ENCODE data around the gene FIGNL2. TPM values are rescaled to one million over a fixed set of nuclear protein-coding genes. Genes with fewer than 3 reads are reported as not detected.
"Not testable (repeated sequence)": the region's sequence is repeated elsewhere in the genome, so short reads cannot be mapped to it uniquely, and the experiment has no call there.

The FIGNL2 gene
- total RNA-seq, 1 experiment from 2014 or later = 0.27 TPM

GRCh38 chr12:51831817-51832216 is 16.7 kb downstream of the FIGNL2 start:
- H3K79me2 ChIP-seq (ENCODE audit: insufficient read depth, low read length); ATAC-seq; H3K36me3 ChIP-seq (ENCODE audit: control insufficient read depth in 1 of 2, insufficient read depth in 2 of 2, low read length in 2 of 2); POLR2A ChIA-PET; H3K9me3 ChIP-seq (ENCODE audit: control insufficient read depth in 1 of 2, insufficient read depth in 1 of 2, low read depth in 1 of 2, low read length in 2 of 2); intact Hi-C loops (cut with micrococcal nuclease); H3K9me2 ChIP-seq (ENCODE audit: insufficient read depth); H3K9ac ChIP-seq (ENCODE audit: low read length); H3K4me2 ChIP-seq (ENCODE audit: low read length); H2AFZ ChIP-seq (ENCODE audit: low read depth, low read length, poor library complexity, severe bottlenecking); BruUV-seq (replicated peaks); DNase-seq (ENCODE audit: low read depth, low spot score); H3K4me3 ChIP-seq (replicated peaks in 1 of 2; ENCODE audit: low read depth in 1 of 2, low read length in 2 of 2); H4K20me1 ChIP-seq (ENCODE audit: insufficient read depth); H3K27ac ChIP-seq (ENCODE audit: low read depth, low read length): not testable (repeated sequence)
- peaks cover 8 to 24% of the 10 kb centered on the region in 2 experiments for H3K4me1 ChIP-seq (ENCODE audit: control insufficient read depth in 1 of 2, insufficient read depth in 2 of 2, low read length in 2 of 2)
- CTCF ChIA-PET = interaction anchor here (1.1 to 1.2 kb wide), 2 partner anchors 8 to 11 kb away, joined by 4 read pairs; no protein-coding TSS in a partner anchor
- peaks cover 24% of the 10 kb centered on the region; the same call in 1 of the 2 replicates for H3K27me3 ChIP-seq (ENCODE audit: insufficient read depth, low read length)
- RAD21 ChIA-PET (ENCODE audit: low non-redundant PET in 1 of 2, low total read pairs in 2 of 2, uncharacterized antibody in 2 of 2, unreplicated experiment in 2 of 2) = interaction anchor here in 1 of 2 experiments (1.5 kb wide), 1 partner anchor 43 kb away, joined by 3 read pairs; no protein-coding TSS in a partner anchor

- no peak for ATAC-seq
- H3K9me3 ChIP-seq (ENCODE audit: control insufficient read depth in 1 of 2, insufficient read depth in 1 of 2, low read depth in 1 of 2, low read length in 2 of 2) = no peaks in the 10 kb centered on the region
- ChIA-PET CTCF (no interaction called here), RAD21 (ENCODE audit: low non-redundant PET in 1 of 2, low total read pairs in 2 of 2, uncharacterized antibody in 2 of 2, unreplicated experiment in 2 of 2) (no interaction called here), POLR2A (no interaction called here)
- no peak for DNase-seq (ENCODE audit: low read depth, low spot score)
- TF ChIP-seq FOSL1 (IDR thresholded peaks at IDR 0.05; ENCODE audit: low read depth) = no peak
- H3K27ac ChIP-seq (ENCODE audit: low read depth, low read length) = no peak overlapping the region
- no TSS peak for BruUV-seq (replicated peaks)
- no peak overlapping the region for H3K4me2 ChIP-seq (ENCODE audit: low read length)
- peaks cover 24% of the 10 kb centered on the region; the same call in 1 of the 2 replicates for H3K27me3 ChIP-seq (ENCODE audit: insufficient read depth, low read length)
- no peak overlapping the region for H2AFZ ChIP-seq (ENCODE audit: low read depth, low read length, poor library complexity, severe bottlenecking)
- H3K9me2 ChIP-seq (ENCODE audit: insufficient read depth) = no peaks in the 10 kb centered on the region
- H3K36me3 ChIP-seq (ENCODE audit: control insufficient read depth in 1 of 2, insufficient read depth in 2 of 2, low read length in 2 of 2) = no peaks in the 10 kb centered on the region
- H3K79me2 ChIP-seq (ENCODE audit: insufficient read depth, low read length) = no peaks in the 10 kb centered on the region
- no peaks in the 10 kb centered on the region for H4K20me1 ChIP-seq (ENCODE audit: insufficient read depth)
- H3K4me3 ChIP-seq (replicated peaks in 1 of 2; ENCODE audit: low read depth in 1 of 2, low read length in 2 of 2) = no peak overlapping the region
- intact Hi-C loops (cut with micrococcal nuclease) = loop anchor here (5.0 kb wide), 2 partner anchors 48 to 148 kb away; no protein-coding TSS in a partner anchor
- H3K9ac ChIP-seq (ENCODE audit: low read length) = no peak overlapping the region
- H3K4me1 ChIP-seq (ENCODE audit: control insufficient read depth in 1 of 2, insufficient read depth in 2 of 2, low read length in 2 of 2) = peaks cover 8 to 15% of the 10 kb centered on the region in 2 experiments
These were observed 18.9 kb downstream of the FIGNL2 start for GRCh38 chr12:51829641-51830040.

GRCh38 chr12:51829011-51829481 is 19.5 kb downstream of the FIGNL2 start:
- Histone ChIP-seq H3K36me3 (ENCODE audit: control insufficient read depth in 1 of 2, insufficient read depth in 2 of 2, low read length in 2 of 2) (no peaks in the 10 kb centered on the region), H3K4me1 (ENCODE audit: control insufficient read depth in 1 of 2, insufficient read depth in 2 of 2, low read length in 2 of 2) (peaks cover 8 to 15% of the 10 kb centered on the region in 2 experiments), H3K9me2 (ENCODE audit: insufficient read depth) (no peaks in the 10 kb centered on the region), H2AFZ (ENCODE audit: low read depth, low read length, poor library complexity, severe bottlenecking) (no peak overlapping the region), H3K4me3 (replicated peaks in 1 of 2; ENCODE audit: low read depth in 1 of 2, low read length in 2 of 2) (no peak overlapping the region), H3K79me2 (ENCODE audit: insufficient read depth, low read length) (no peaks in the 10 kb centered on the region), H3K9ac (ENCODE audit: low read length) (no peak overlapping the region), H4K20me1 (ENCODE audit: insufficient read depth) (no peaks in the 10 kb centered on the region), H3K4me2 (ENCODE audit: low read length) (no peak overlapping the region), H3K9me3 (ENCODE audit: control insufficient read depth in 1 of 2, insufficient read depth in 1 of 2, low read depth in 1 of 2, low read length in 2 of 2) (no peaks in the 10 kb centered on the region), H3K27me3 (ENCODE audit: insufficient read depth, low read length) (peaks cover 24% of the 10 kb centered on the region; the same call in 1 of the 2 replicates), H3K27ac (ENCODE audit: low read depth, low read length) (no peak overlapping the region)
- no TSS peak for BruUV-seq (replicated peaks)
- no peak for DNase-seq (ENCODE audit: low read depth, low spot score)
- POLR2A ChIA-PET = no interaction called here
- RAD21 ChIA-PET (ENCODE audit: low non-redundant PET in 1 of 2, low total read pairs in 2 of 2, uncharacterized antibody in 2 of 2, unreplicated experiment in 2 of 2) = no interaction called here
- intact Hi-C loops (cut with micrococcal nuclease) = loop anchor here (5.0 kb wide), 2 partner anchors 48 to 148 kb away; no protein-coding TSS in a partner anchor
- CTCF ChIA-PET = interaction anchor here (1.1 kb wide), 1 partner anchor 46 kb away, joined by 3 read pairs; no protein-coding TSS in a partner anchor
- ATAC-seq = no peak
- TF ChIP-seq SIN3A (IDR thresholded peaks at IDR 0.05; ENCODE audit: low read depth) (no peak), ATF3 (IDR thresholded peaks at IDR 0.05) (no peak), SP1 (IDR thresholded peaks at IDR 0.05; ENCODE audit: low read depth) (no peak), ELF1 (IDR thresholded peaks at IDR 0.05; ENCODE audit: borderline replicate concordance, low read depth) (no peak), MAX (IDR thresholded peaks at IDR 0.05) (no peak), POLR2AphosphoS5 (IDR thresholded peaks at IDR 0.05; ENCODE audit: low read depth, low read length) (no peak), TCF7L2 (IDR thresholded peaks at IDR 0.05; ENCODE audit: borderline replicate concordance, extremely low read depth, insufficient read depth, insufficient read length) (no peak), CBX3 (IDR thresholded peaks at IDR 0.05; ENCODE audit: low read depth) (no peak), CTCF (IDR thresholded peaks at IDR 0.05 in 2 of 3, conservative IDR thresholded peaks at IDR 0.05 in 1 of 3; ENCODE audit: borderline replicate concordance in 1 of 3, insufficient read depth in 1 of 3, low read depth in 2 of 3, low read length in 2 of 3) (no peak), YY1 (IDR thresholded peaks at IDR 0.05; ENCODE audit: extremely low read depth, insufficient replicate concordance, low read depth, low read length) (no peak)
